NT2/D1 (cell line): ENCODE results near the gene CPNE9.

Experiments used
- DNase-seq: peaks from one replicate; pipeline ENCODE4 v3.0.0-alpha.2; 2011; ENCODE audit warnings: low read depth, low spot score
- H3K27me3 ChIP-seq: 2 replicates; pipeline ENCODE4 v1.6.0; 2011; ENCODE audit warnings: mild to moderate bottlenecking; ENCODE audit not compliant: insufficient read length, insufficient read depth
- H3K36me3 ChIP-seq: 2 replicates; pipeline ENCODE4 v1.6.1; 2011; ENCODE audit warnings: mild to moderate bottlenecking, low read length, mixed read lengths; ENCODE audit not compliant: insufficient read depth, insufficient read length
- H3K4me1 ChIP-seq: 2 replicates; pipeline ENCODE4 v1.5.1; 2011; ENCODE audit not compliant: insufficient read depth, insufficient read length
- H3K4me3 ChIP-seq: 2 replicates; pipeline ENCODE4 v1.5.1; 2011; ENCODE audit warnings: low read depth; ENCODE audit not compliant: insufficient read length
- H3K9ac ChIP-seq: 2 replicates; pipeline ENCODE4 v1.6.0; 2011; ENCODE audit warnings: low read depth; ENCODE audit not compliant: insufficient read length
- H3K9me3 ChIP-seq: 2 replicates; pipeline ENCODE4 v1.5.1; 2011; ENCODE audit warnings: mild to moderate bottlenecking, low read length; ENCODE audit not compliant: insufficient read depth
- SUZ12 ChIP-seq: IDR thresholded peaks from 2 replicates; pipeline ENCODE4 v1.6.1; 2011; ENCODE audit not compliant: insufficient read length, insufficient read depth; ENCODE audit errors: extremely low read depth
- YY1 ChIP-seq: IDR thresholded peaks from 2 replicates; pipeline ENCODE4 v1.6.1; 2011; ENCODE audit not compliant: insufficient read length, insufficient read depth
- ZNF274 ChIP-seq: IDR thresholded peaks from 2 replicates; pipeline ENCODE4 v1.6.1; 2011; ENCODE audit warnings: mild to moderate bottlenecking, low read depth, low read length

CPNE9 gene

GRCh38 chr3:9687514-9687913 lies 16.1 kb upstream of the CPNE9 start:
- Histone ChIP-seq H3K9ac (no peak overlapping the region), H3K9me3 (no peaks in the 10 kb centered on the region), H3K27me3 (no peaks in the 10 kb centered on the region), H3K4me3 (no peak overlapping the region), H3K4me1 (no peaks in the 10 kb centered on the region), H3K36me3 (peaks cover 95% of the 10 kb centered on the region)
- no peak for DNase-seq
- TF ChIP-seq SUZ12 (no peak), ZNF274 (no peak), YY1 (no peak)

DNA sequence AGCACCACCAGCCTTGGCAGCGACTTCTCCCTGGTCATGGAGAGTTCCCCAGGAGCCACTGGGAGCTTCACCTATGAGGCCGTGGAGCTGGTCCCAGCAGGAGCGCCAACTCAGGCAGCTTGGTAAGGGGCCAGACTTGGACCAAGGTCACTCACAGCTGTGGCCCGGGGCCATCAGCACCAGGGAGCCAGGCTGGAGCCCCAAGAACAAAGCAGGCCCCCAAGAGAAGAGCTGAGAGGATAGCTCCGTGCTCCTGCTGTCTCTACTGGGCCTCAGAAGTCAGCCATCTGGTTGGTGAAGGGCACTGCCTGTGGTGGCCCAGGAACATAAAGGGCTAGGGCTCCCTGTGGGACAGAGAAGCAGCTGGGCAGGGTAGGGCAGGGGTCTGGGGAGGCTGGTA lies 14.7 kb upstream of the CPNE9 start:
- TF ChIP-seq YY1 (no peak), SUZ12 (no peak), ZNF274 (no peak)
- no peak for DNase-seq
- Histone ChIP-seq H3K27me3 (no peaks in the 10 kb centered on the region), H3K36me3 (peaks cover 97% of the 10 kb centered on the region), H3K9ac (no peak overlapping the region), H3K9me3 (no peaks in the 10 kb centered on the region), H3K4me1 (no peaks in the 10 kb centered on the region), H3K4me3 (no peak overlapping the region)

DNA sequence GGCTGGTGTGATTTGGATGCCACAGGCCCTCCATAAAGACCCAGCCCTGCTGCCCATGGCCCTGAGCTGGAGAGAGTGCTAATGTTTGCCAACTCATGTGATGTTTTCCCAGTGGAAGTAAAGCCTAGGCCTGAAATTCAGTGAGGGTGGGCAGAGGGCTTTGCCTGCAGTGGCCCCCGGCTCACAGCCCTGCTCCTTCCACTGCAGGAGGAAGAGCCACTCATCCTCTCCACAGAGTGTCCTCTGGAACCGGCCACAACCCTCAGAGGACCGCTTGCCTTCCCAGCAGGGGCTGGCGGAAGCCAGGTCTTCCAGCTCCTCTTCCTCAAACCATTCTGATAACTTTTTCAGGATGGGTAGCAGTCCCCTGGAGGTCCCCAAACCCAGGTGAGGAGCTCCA lies 13.9 kb upstream of the CPNE9 start:
- peaks cover 97% of the 10 kb centered on the region for H3K36me3 ChIP-seq
- H3K9ac ChIP-seq: no peak overlapping the region
- DNase-seq: no peak
- no peaks in the 10 kb centered on the region for H3K4me1 ChIP-seq
- H3K9me3 ChIP-seq: no peaks in the 10 kb centered on the region
- TF ChIP-seq SUZ12 (no peak), ZNF274 (no peak), YY1 (no peak)
- no peak overlapping the region for H3K4me3 ChIP-seq
- no peaks in the 10 kb centered on the region for H3K27me3 ChIP-seq

GRCh38 chr3:9690451-9691450 lies 12.9 kb upstream of the CPNE9 start:
- DNase-seq: no peak
- H3K9ac ChIP-seq: no peak overlapping the region
- no peaks in the 10 kb centered on the region for H3K9me3 ChIP-seq
- H3K27me3 ChIP-seq: no peaks in the 10 kb centered on the region
- no peak overlapping the region for H3K4me3 ChIP-seq
- H3K4me1 ChIP-seq: no peaks in the 10 kb centered on the region
- H3K36me3 ChIP-seq: peaks cover 95% of the 10 kb centered on the region
- no peak for TF ChIP-seq SUZ12
- TF ChIP-seq YY1: no peak
- no peak for TF ChIP-seq ZNF274

- Histone ChIP-seq H3K4me3 (no peak overlapping the region), H3K27me3 (no peaks in the 10 kb centered on the region), H3K36me3 (peaks cover 87% of the 10 kb centered on the region), H3K9ac (no peak overlapping the region), H3K4me1 (no peaks in the 10 kb centered on the region), H3K9me3 (no peaks in the 10 kb centered on the region)
- DNase-seq: no peak
- TF ChIP-seq ZNF274: no peak
- TF ChIP-seq SUZ12: no peak
- TF ChIP-seq YY1: no peak
These were observed 12.0 kb upstream of the CPNE9 start for GRCh38 chr3:9691636-9692035.

DNA sequence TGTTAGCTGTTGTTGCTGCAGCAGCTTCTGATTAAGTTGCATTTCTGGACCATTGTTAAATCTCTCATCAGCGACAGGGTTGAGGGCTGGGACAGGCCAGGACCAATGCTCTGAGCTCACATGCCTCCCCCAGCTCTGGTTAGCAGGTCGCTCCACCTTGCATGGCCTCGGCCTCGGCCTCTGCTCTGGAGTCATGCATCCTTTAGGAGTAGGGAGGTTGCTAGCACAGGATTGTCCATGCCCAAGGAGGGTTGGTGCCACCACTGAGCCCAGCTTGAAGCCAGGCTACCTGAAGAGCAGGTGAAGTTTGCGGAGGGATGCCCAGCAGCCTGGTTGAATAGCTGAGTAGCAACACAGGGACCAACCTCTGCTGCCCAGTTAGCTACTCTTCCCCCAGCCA lies 11.2 kb upstream of the CPNE9 start:
- no peak overlapping the region for H3K4me3 ChIP-seq

DNA sequence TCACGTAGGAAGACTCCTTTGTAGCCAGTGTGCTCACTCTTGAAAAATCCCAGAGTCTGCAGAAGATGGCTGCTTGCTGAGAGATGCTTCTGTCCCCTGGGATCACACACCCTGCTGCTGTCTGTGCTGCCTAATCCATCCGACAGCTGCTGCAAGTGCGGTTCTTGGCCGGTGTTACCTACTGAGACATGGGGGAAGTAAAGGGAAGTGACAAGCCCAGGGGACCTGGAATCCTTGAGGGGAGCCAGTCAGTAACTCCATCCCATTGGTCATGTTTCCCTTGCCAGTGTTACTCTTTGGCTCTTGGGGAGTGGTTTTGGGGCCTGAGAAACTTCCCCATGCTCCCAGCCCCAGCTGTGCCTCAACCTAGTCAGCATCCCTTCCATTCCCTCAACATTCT lies 8.3 kb upstream of the CPNE9 start:
- peaks cover 76% of the 10 kb centered on the region for H3K36me3 ChIP-seq
- DNase-seq: no peak
- no peak overlapping the region for H3K9ac ChIP-seq
- no peaks in the 10 kb centered on the region for H3K4me1 ChIP-seq
- no peaks in the 10 kb centered on the region for H3K9me3 ChIP-seq
- TF ChIP-seq YY1 (no peak), SUZ12 (no peak), ZNF274 (no peak)
- no peak overlapping the region for H3K4me3 ChIP-seq
- no peaks in the 10 kb centered on the region for H3K27me3 ChIP-seq

More for the DNA sequence above, 11.2 kb upstream of the CPNE9 start:
- Histone ChIP-seq H3K4me1 (no peaks in the 10 kb centered on the region), H3K36me3 (peaks cover 84% of the 10 kb centered on the region), H3K9me3 (no peaks in the 10 kb centered on the region), H3K27me3 (no peaks in the 10 kb centered on the region), H3K9ac (no peak overlapping the region)
- DNase-seq: no peak
- no peak for TF ChIP-seq ZNF274
- TF ChIP-seq YY1: no peak
- no peak for TF ChIP-seq SUZ12

DNA sequence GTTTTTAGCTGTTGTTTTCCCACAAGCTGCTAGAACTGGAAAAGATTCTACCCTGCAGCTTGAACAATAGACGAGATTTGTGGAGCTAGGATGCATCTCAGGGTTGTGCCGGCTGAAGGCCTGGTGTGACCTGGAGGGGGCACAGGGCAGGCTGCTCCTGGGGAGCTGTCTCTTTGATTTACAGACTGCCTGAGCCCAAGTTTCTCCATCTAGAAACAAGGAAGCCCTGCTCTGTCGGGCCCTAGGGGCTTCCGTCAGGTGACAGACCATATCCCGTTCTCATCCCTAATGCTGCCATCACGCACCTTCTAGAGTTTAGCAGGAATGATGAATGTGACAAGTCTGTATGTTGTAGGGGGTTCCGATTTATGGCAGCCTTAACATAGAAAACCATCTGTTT lies 7.9 kb upstream of the CPNE9 start:
- H3K36me3 ChIP-seq: peaks cover 72% of the 10 kb centered on the region
- no peaks in the 10 kb centered on the region for H3K9me3 ChIP-seq
- H3K4me1 ChIP-seq: no peaks in the 10 kb centered on the region
- H3K9ac ChIP-seq: no peak overlapping the region
- DNase-seq: no peak
- TF ChIP-seq ZNF274 (no peak), SUZ12 (no peak), YY1 (no peak)
- no peak overlapping the region for H3K4me3 ChIP-seq
- H3K27me3 ChIP-seq: no peaks in the 10 kb centered on the region
